Heart right ventricle (tissue), 16 donors: Measurements from ENCODE around the gene SEMA7A. TPM values are rescaled to one million over a fixed set of nuclear protein-coding genes. Genes with fewer than 3 reads are reported as not detected.

ENCODE experiments used
- ATAC-seq, 8 donors: fragments of 200-7000 bp; cut with Tn5 transposase; one replicate each; pipeline ENCODE4 v1.9.1; 2020; ENCODE audit warnings: mild to moderate bottlenecking in 8 of 8, moderate library complexity in 8 of 8, moderate number of reproducible peaks in 1 of 8
- DNase-seq, 2 donors: peaks; one replicate each; pipeline ENCODE4 v3.0.0-alpha.2; 2020
- H3K27ac ChIP-seq, 10 donors: fragments of 200-600 bp; sonication (generic) in 2 of 10; one replicate each; pipeline versions ENCODE4 v1.5.0 to v1.8.0; 2020 to 2022; ENCODE audit warnings: mild to moderate bottlenecking in 3 of 10
- H3K27me3 ChIP-seq, 7 donors: fragments of 200-600 bp; one replicate each; pipeline ENCODE4 v1.8.0; 2021 to 2022; ENCODE audit warnings: mild to moderate bottlenecking in 2 of 7
- H3K36me3 ChIP-seq, 9 donors: fragments of 200-600 bp; sonication (generic) in 1 of 9; one replicate each; pipeline versions ENCODE4 v1.5.0 to v1.8.0; 2020 to 2022; ENCODE audit warnings: mild to moderate bottlenecking in 2 of 9
- H3K4me1 ChIP-seq, 9 donors: fragments of 200-600 bp; sonication (generic) in 1 of 9; one replicate each; pipeline versions ENCODE4 v1.5.0 to v1.8.0; 2020 to 2022; ENCODE audit warnings: mild to moderate bottlenecking in 4 of 9
- H3K4me3 ChIP-seq, 10 donors: fragments of 200-600 bp; sonication (generic) in 2 of 10; one replicate each; pipeline versions ENCODE4 v1.5.0 to v1.8.0; 2020 to 2022; ENCODE audit warnings: mild to moderate bottlenecking in 7 of 10, moderate library complexity in 2 of 10
- H3K9me3 ChIP-seq, 11 donors: fragments of 200-600 bp in 10 of 11; sonication (generic) in 2 of 11; one replicate each; pipeline versions ENCODE4 v1.5.0 to v1.8.0; 2013 to 2022; ENCODE audit warnings: mild to moderate bottlenecking in 2 of 11, control low read depth in 1 of 11, moderate library complexity in 1 of 11
- CTCF ChIP-seq, 9 donors: fragments of 200-600 bp; sonication (generic) in 2 of 9; IDR thresholded peaks; one replicate each; pipeline versions ENCODE4 v1.5.0 to v1.8.0; 2021 to 2022; ENCODE audit warnings: antibody characterized with exemption in 9 of 9, mild to moderate bottlenecking in 5 of 9, moderate library complexity in 1 of 9
- WGBS, 2 donors: extraction: QIAGEN DNeasy Blood & Tissue Kit; methylation state at CpG; one replicate each; pipeline ENCODE4 v1.1.7; 2013; ENCODE audit warnings: inconsistent platforms in 1 of 2; 5-methylcytosine and 5-hydroxymethylcytosine counted together
- intact Hi-C, 10 donors: fragments of 100-400 bp; cut with DNase I; formaldehyde crosslinking; loops; one replicate each; pipeline versions ENCODE4 v1.11.1 to v1.14.2; 2022
- polyA plus RNA-seq, 2 donors: library from polyadenylated mRNA; stranded (reverse); fragments of 200-250 nt; gene quantifications; one replicate each; pipeline ENCODE4 v1.2.3, GENCODE V29; 2013
- total RNA-seq, 10 donors: library from RNA; stranded (reverse); fragmentation: NEBNext Ultra II Directional in 3 of 10; extraction: Animal tissue kit (Norgen Biotek cat#: 25700) in 3 of 10; gene quantifications; one replicate each; pipeline versions ENCODE4 v1.2.1 to v1.2.4, GENCODE V29; 2021 to 2023
- donor health status: Arrhythmogenic right ventricular cardiomyopathy.
- donor health status: ischemic (EF 13 %, LVEDD 7.1; RV severe dilation, severe dysfunction).
- donor health status: healthy with polysubstance abuse.
- donor health status: DM: no; HTN: yes; CAD: no.
- donor health status: DM: no; HTN: no; CAD: no.
- donor health status: ischemic (EF 25% LVEDD 6.9; RV normal size, moderate dysfunction).
- donor health status: ischemic (EF 25% LVEDD 5.7; RV mildly dilated, moderate dysfunction).
- donor health status: healthy.
- donor health status: DM: yes; HTN: yes; CAD: no.
- donor health status: Ischemic cardiomyopathy.
- donor health status: ischemic (EF 35%, LVEDD 5.7; RV mildly dilated, moderate dysfunction).
- donor health status: nonischemic (EF 11% LVEDD 7.7; RV severe dilation, severe dysfunction).
- donor health status: DM: yes; HTN: yes; CAD: no.
- donor health status: PGD.
- donor health status: ischemic (EF 29% LVEDD 5.4; RV normal size, mild dysfunction).
- donor health status: nonischemic (EF 23%, LVEDD 6.1; RV moderate dilation, normal function).

Gene SEMA7A
- total and polyA plus RNA-seq, 12 donors = 0.59 to 5.1 (median 1.6) TPM

- no peak for DNase-seq
- H3K27me3 ChIP-seq = peaks cover 0 to 8% (median 0%) of the 10 kb centered on the region in 7 donors
- no peak for TF ChIP-seq CTCF (IDR thresholded peaks at IDR 0.05)
- ATAC-seq = no peak
- H3K36me3 ChIP-seq = no peaks in the 10 kb centered on the region
- WGBS, 2 donors = 35 to 49% methylated on average over 9 of the region's 9 CpGs
- no peak overlapping the region for H3K4me3 ChIP-seq
- H3K27ac ChIP-seq = no peak overlapping the region
- intact Hi-C loops = loop anchor here in 6 of 10 donors (5.0 to 10.0 kb wide), 5 partner anchors 103 to 576 kb away; partner anchors contain the start of gene RPP25 (in 1 of the 6)
- peaks cover 7 to 33% (median 14%) of the 10 kb centered on the region in 9 donors for H3K4me1 ChIP-seq
- H3K9me3 ChIP-seq = no peaks in the 10 kb centered on the region
These were observed 54.9 kb downstream of the SEMA7A start for GRCh38 chr15:74378848-74379247.

GRCh38 chr15:74377831-74378766 is 55.7 kb downstream of the SEMA7A start:
- Histone ChIP-seq H3K9me3 (no peaks in the 10 kb centered on the region), H3K4me1 (peaks cover 7 to 36% (median 16%) of the 10 kb centered on the region in 9 donors), H3K27ac (no peak overlapping the region), H3K4me3 (no peak overlapping the region), H3K36me3 (no peaks in the 10 kb centered on the region), H3K27me3 (peaks cover 0 to 9% (median 0%) of the 10 kb centered on the region in 7 donors)
- TF ChIP-seq CTCF (IDR thresholded peaks at IDR 0.05) = no peak
- ATAC-seq = no peak
- intact Hi-C loops = loop anchor here in 6 of 10 donors (5.0 to 10.0 kb wide), 5 partner anchors 104 to 577 kb away; partner anchors contain the start of gene RPP25 (in 1 of the 6)
- no peak for DNase-seq
- WGBS, 2 donors = 82 to 87% methylated on average over 15 of the region's 15 CpGs

GRCh38 chr15:74376825-74377581 is 56.8 kb downstream of the SEMA7A start:
- Histone ChIP-seq H3K9me3 (no peaks in the 10 kb centered on the region), H3K27ac (no peak overlapping the region), H3K4me1 (peaks cover 7 to 32% (median 16%) of the 10 kb centered on the region in 9 donors), H3K36me3 (no peaks in the 10 kb centered on the region), H3K4me3 (no peak overlapping the region), H3K27me3 (peaks cover 0 to 20% (median 0%) of the 10 kb centered on the region in 7 donors)
- no peak for TF ChIP-seq CTCF (IDR thresholded peaks at IDR 0.05)
- DNase-seq (no peak), ATAC-seq (no peak)
- WGBS, 2 donors = 87 to 88% methylated on average over 6 of the region's 6 CpGs
- intact Hi-C loops = loop anchor here in 6 of 10 donors (5.0 to 10.0 kb wide), 5 partner anchors 105 to 578 kb away; partner anchors contain the start of gene RPP25 (in 1 of the 6)

- no peak overlapping the region for H3K27ac ChIP-seq
- H3K27me3 ChIP-seq = peaks cover 0 to 23% (median 0%) of the 10 kb centered on the region in 7 donors
- no peak overlapping the region for H3K4me3 ChIP-seq
- H3K4me1 ChIP-seq = peaks cover 7 to 31% (median 16%) of the 10 kb centered on the region in 9 donors
- H3K9me3 ChIP-seq = no peaks in the 10 kb centered on the region
- H3K36me3 ChIP-seq = no peaks in the 10 kb centered on the region
- DNase-seq (no peak), ATAC-seq (no peak)
- TF ChIP-seq CTCF (IDR thresholded peaks at IDR 0.05) = no peak
- intact Hi-C loops = loop anchor here in 6 of 10 donors (5.0 to 10.0 kb wide), 5 partner anchors 106 to 579 kb away; partner anchors contain the start of gene RPP25 (in 1 of the 6)
- whole genome bisulfite sequencing, 2 donors = 82 to 95% methylated on average over 1 of the region's 1 CpG
These were observed 57.5 kb downstream of the SEMA7A start for GRCh38 chr15:74376226-74376625.
